GM18861 (cell line): ENCODE results near the gene PNPLA5.
"Not testable (repeated sequence)": the region's sequence is repeated elsewhere in the genome, so short reads cannot be mapped to it uniquely, and the experiment has no call there.

Experiments
- ATAC-seq: cut with Tn5 transposase; IDR thresholded peaks from one replicate; pipeline ENCODE4 v1.9.1; 2021; ENCODE audit not compliant: unreplicated experiment

PNPLA5 gene

GRCh38 chr22:43903033-43903432 is 11.2 kb upstream of the PNPLA5 start:
- ATAC-seq = not testable (repeated sequence)

GRCh38 chr22:43901976-43902643 is 10.3 kb upstream of the PNPLA5 start:
- no peak for ATAC-seq

- no peak for ATAC-seq
These were observed 8.4 kb upstream of the PNPLA5 start for GRCh38 chr22:43900206-43900605.

GRCh38 chr22:43897751-43898261 is 6.0 kb upstream of the PNPLA5 start:
- ATAC-seq = no peak

GRCh38 chr22:43895986-43896645 is 4.3 kb upstream of the PNPLA5 start:
- ATAC-seq = no peak

GRCh38 chr22:43894122-43894521 is 2.3 kb upstream of the PNPLA5 start:
- no peak for ATAC-seq

GRCh38 chr22:43893266-43893665 is 1.5 kb upstream of the PNPLA5 start:
- ATAC-seq = no peak

- ATAC-seq = no peak
These were observed 526 bp upstream of the PNPLA5 start for GRCh38 chr22:43892183-43892894.

- ATAC-seq = no peak
These were observed 897 bp downstream of the PNPLA5 start for GRCh38 chr22:43890901-43891331.

GRCh38 chr22:43889860-43890253 is 2.0 kb downstream of the PNPLA5 start:
- no peak for ATAC-seq

- ATAC-seq = no peak
These were observed 2.5 kb downstream of the PNPLA5 start for GRCh38 chr22:43889201-43889859.

GRCh38 chr22:43888740-43889139 is 3.1 kb downstream of the PNPLA5 start:
- ATAC-seq = no peak

GRCh38 chr22:43887391-43887790 is 4.4 kb downstream of the PNPLA5 start:
- ATAC-seq = no peak

- no peak for ATAC-seq
These were observed 5.6 kb downstream of the PNPLA5 start for GRCh38 chr22:43886231-43886630.

- no peak for ATAC-seq
These were observed 6.0 kb downstream of the PNPLA5 start for GRCh38 chr22:43885786-43886185.

- no peak for ATAC-seq
These were observed 6.5 kb downstream of the PNPLA5 start for GRCh38 chr22:43885319-43885671.

- ATAC-seq = no peak
These were observed 7.1 kb downstream of the PNPLA5 start for GRCh38 chr22:43884600-43885318.

GRCh38 chr22:43883719-43884415 is 7.9 kb downstream of the PNPLA5 start:
- ATAC-seq = no peak

- no peak for ATAC-seq
These were observed 8.7 kb downstream of the PNPLA5 start for GRCh38 chr22:43883012-43883661.
